Activated CD8-positive, alpha-beta memory T cell treated with anti-CD3 and anti-CD28 coated beads, Interleukin-2, amount 50 U/mL, for 4 hours (primary cell): ENCODE results near the gene PCDH15.

ENCODE experiments used
- DNase-seq: peaks from one replicate; pipeline ENCODE4 v3.0.0-alpha.2; 2020

Gene PCDH15

GRCh38 chr10:54108961-54109360 lies 692.1 kb downstream of the PCDH15 start:
- no peak for DNase-seq

- DNase-seq = no peak
Observed at GRCh38 chr10:54096892-54097291, 704.1 kb downstream of the PCDH15 start.

GRCh38 chr10:54094321-54094720 lies 706.7 kb downstream of the PCDH15 start:
- DNase-seq = no peak

GRCh38 chr10:54091237-54091636 lies 709.8 kb downstream of the PCDH15 start:
- no peak for DNase-seq

DNA sequence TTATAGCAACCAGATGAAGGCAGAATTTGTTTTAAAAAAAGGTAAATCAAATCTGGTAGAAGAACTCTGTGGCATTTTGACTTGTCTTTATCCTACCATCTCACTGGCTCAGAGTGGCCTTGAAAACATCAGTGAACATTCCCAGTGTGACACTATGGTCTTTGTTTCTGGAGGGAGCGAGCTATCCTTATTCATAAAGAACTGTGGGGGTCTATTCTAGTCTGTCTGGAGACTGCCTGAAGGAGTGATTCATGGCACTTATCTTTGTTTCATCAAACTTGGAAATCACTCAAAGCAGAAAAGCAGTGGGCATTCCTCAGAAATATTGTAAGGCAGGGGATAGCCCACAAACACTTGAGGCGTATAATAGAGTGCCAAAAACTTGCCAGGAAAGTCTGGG lies 719.1 kb downstream of the PCDH15 start:
- DNase-seq = no peak

DNA sequence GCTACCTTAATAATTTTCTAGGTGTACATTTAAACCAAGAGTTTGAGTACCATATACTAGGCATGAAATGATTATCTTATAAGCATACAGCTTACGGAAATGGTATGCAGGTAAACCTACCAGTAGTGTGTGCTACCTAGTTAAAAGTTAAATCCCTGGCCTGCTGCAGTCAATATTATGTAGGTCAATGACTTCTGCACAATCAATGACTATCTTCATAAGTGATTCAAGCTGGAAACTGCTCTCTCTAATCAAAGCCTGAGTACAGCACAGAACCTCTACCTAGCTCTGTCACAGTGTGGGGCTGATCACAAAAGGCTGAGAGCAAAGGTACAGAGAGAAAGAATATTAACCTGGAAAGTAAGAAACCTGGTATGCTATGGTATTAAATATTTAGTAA lies 733.7 kb downstream of the PCDH15 start:
- no peak for DNase-seq

- no peak for DNase-seq
Observed at GRCh38 chr10:54066646-54067045, 734.4 kb downstream of the PCDH15 start.

GRCh38 chr10:54065106-54065505 lies 735.9 kb downstream of the PCDH15 start:
- DNase-seq = no peak

DNA sequence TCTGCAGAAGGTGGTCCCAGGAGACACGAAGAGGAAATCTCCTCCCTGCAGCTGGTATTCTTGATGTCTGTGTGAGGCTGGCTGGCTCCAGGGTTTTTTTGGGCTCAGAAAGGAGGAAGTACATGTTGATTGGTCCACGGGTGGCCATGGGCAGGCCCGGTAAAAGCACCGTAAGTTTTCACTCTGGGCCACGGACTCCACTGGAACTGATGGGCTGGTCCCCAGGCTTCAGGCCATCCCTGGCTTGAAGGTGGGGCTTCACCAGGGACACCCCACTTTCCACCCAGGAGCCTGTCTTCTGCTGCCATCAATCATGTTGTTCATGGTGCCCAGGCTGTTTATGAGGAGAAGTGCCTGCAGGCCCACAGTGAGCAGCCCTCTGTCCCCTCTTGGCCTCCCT lies 736.8 kb downstream of the PCDH15 start:
- DNase-seq = no peak

DNA sequence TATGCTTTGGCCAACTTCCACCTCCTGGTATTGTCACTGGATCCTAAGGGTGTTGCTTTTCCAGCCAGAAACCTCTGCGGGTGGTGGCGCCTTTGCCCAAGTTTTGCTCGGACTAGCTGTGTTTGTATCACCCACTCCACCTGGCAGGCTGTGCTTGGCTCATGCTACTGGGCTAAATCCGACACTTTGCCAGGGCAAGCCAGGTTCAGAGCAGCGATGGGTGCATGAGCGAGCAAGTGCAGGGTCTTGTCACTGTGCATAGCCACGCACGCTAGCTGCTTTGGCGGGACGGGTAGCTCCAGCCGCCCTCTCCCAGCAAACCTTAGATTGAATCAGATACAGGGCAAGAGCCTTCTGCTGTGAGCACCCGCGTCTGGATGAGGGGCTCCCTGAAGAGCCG lies 737.5 kb downstream of the PCDH15 start:
- no peak for DNase-seq

- no peak for DNase-seq
Observed at GRCh38 chr10:54060572-54060971, 740.5 kb downstream of the PCDH15 start.

DNA sequence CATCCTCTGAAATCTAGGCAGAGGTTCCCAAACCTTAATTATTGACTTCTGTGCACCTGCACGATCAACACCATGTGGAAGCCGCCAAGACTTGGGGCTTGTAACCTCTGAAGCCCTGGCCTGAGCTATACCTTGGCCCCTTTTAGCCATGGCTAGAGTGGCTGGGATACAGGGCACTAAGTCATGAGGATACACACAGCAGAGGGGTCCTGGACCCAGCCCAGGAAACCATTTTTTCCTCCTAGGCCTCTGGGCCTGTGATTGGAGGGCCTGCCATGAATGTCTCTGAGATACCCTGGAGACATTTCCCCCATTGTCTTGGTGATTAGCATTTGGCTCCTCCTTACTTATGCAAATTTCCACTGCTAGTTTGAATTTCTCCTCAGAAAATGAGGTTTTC lies 743.7 kb downstream of the PCDH15 start:
- no peak for DNase-seq

GRCh38 chr10:54026340-54026739 lies 774.7 kb downstream of the PCDH15 start:
- no peak for DNase-seq

- no peak for DNase-seq
Observed at GRCh38 chr10:54011117-54011516, 789.9 kb downstream of the PCDH15 start.

DNA sequence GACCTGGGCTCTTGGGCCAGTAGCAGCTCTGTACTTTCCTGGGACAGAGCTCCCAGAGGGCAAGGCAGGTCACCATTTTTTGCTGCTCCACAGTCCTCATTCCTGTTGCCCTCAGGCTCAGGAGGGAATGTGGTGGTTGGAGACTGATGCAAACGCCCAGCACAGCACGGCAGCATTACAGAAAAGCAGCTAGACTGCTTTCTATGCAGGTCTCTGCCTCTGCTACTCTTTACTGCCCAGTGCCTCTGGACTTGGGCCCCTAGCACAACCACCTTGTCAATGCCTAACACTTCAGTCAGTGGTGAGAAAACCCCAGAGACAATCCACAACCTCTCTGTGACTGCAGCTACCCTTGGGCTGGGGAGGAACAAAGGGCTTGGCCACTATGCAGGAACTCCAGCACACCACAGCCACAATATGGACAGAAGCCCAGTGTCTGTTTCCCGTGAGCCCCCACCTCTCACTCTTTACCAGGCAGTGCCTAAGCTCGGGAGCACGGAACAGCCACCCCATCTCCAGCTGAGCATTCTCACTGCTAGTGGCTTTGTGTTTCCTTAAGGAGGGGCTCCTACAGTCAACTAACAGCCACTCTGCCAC lies 790.6 kb downstream of the PCDH15 start:
- no peak for DNase-seq

DNA sequence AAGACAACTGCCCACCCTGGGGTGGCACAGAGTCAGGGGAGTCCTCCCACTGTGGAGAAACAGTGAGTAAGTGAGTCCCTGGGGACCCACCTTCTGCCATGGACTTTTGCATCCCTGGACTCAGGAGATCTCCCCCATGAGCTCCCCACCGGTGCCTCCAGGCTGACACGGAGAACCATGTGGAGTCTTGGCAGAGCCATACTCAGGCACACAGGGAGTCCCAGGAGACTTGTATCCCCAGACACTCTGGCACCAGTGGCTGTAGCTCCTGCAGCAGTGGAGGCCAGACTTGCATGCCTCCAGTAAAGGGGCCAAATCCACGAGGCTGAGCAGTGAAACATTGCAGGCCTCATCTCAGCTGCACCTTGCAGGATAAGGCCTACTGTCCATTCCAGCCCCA lies 791.4 kb downstream of the PCDH15 start:
- no peak for DNase-seq

- DNase-seq = no peak
Observed at GRCh38 chr10:54002077-54002476, 799.0 kb downstream of the PCDH15 start.

- DNase-seq = no peak
Observed at GRCh38 chr10:53997953-53998352, 803.1 kb downstream of the PCDH15 start.

DNA sequence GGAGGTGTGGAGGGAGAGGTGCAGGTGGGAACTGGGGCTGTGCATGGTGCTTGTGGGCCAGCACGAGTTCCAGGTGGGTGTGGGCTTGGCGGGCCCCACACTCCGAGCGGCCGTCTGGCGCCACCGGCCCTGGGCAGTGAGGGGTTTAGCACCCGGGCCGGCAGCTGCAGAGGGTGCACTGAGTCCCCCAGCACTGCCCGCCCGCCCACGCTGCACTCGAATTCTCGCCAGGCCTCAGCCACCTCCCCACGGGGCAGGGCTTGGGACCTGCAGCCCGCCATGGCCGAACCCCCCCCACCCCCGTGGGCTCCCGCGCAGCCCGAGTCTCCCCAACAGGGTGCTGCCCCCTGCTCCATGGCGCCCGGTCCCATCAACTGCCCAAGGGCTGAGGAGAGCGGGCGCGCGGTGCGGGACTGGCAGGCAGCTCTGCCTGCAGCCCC lies 810.2 kb downstream of the PCDH15 start:
- no peak for DNase-seq

DNA sequence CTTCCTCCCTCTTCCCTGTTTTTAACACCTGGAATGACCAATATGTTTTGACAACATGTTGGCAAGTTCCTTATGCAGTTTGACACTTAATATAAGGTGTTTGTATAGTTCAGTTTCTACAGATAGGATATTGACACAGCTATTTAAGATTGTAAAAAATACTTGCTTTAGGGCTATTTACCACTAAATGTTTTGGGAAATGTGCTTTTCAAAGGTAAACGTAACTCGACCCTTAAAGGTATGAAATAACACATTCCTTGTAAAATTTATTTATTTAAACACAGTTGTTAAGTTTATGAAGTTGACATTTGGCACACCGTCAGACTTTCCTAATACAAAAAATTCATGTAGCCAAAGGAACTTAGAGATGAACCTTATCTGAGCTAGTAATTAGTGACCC lies 817.6 kb downstream of the PCDH15 start:
- DNase-seq = no peak

DNA sequence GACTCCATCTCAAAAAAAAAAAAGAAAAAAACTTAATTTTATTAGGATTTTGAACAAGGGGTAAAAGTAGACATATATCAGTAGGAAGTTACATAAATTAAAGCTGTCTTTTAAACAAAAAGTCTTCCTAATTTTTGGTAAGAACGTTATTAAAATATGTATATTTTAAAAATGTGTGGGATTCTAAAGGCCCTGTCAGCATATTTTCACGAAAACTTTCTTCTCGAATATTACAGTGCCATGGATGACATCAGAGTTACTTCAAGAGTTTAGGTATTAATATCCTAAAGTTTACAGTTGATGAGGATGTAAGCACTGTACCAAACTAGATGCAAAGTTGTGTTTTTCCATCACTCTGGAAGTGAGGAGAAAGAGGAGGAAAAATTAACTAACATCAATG lies 820.8 kb downstream of the PCDH15 start:
- no peak for DNase-seq

DNA sequence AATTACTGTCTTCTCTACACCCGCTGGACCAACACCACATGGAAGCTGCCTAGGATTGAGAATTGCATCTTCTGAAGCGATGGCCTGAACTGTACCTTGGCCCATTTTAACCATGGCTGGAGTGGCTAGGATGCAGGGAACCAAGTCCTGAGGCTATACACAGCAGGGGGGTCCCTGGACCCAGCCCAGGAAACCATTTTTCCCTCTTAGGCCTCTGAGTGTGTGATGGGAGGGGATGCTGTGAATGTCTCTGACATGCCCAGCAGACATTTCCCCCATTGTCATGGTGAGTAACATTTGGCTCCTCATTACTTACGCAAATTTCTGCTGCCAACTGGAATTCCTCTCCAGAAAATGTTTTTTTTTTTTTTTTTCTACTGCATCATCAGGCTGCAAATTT lies 822.7 kb downstream of the PCDH15 start:
- no peak for DNase-seq

GRCh38 chr10:53977267-53977666 lies 823.8 kb downstream of the PCDH15 start:
- no peak for DNase-seq

GRCh38 chr10:53957401-53957800 lies 843.6 kb downstream of the PCDH15 start:
- DNase-seq = no peak

GRCh38 chr10:53955091-53955490 lies 845.9 kb downstream of the PCDH15 start:
- DNase-seq = no peak
